NCI-H2227 treated with DMSO at 0.1 percent for 48 hours (cell line): Measurements from ENCODE around the gene CELF1.
A peak's percentile ranks its signal among the peaks of the same experiment; 100 is the strongest.

Source experiments
- DNase-seq: peaks from one replicate; lab custom pipeline; 2025; lab: John Stamatoyannopoulos, UW

Gene CELF1

DNA sequence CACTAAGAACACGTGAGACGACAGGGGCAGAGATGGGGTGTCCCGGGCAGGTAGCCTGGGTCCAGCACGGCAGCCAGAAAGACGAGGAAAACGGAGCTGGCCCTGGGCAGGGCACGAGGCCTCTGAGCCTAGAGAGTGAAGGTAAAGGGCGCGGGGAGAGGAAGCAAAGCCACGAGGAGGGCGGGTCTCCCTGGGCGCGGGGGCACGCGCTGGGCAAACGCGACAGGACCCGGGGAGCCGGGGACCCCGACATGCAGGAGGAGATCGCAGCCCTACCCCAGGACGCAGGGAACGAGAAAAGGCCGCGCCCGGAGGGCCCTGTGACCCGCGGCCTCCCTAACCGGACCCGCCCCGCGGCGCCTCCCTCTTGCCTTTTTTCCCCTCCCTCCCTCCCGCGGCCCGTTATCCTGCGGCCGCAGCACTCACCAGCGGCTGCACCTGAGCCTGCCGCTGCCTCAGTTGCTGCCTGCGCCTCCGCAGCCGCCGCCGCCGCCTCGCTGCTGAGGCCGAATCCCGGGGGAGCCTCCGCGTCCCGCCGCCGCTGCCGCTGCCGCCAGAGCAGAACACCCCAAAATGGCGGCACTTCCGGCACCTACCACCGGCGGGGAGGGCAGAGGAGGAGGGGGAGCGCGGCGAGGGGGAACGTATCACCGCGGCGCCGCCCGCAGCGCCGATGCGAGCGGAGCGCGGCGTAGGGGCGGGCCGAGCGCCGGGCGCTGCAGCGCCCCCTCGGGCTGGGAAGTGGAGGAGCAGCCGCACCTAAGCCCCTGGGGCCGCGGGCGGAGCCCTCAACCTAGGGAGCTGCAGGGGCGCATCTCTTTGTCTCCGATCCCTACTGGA, at the start of gene CELF1:
Gene CELF1 (minus strand): TSS at position 567 of the 840 bp plus-strand sequence. CDS start 53,609 bp downstream, outside the sequence.
- DNase-seq: peak; percentile 93

- DNase-seq: no peak
These were observed 47.0 kb upstream of the CELF1 start for GRCh38 chr11:47599902-47600301.

DNA sequence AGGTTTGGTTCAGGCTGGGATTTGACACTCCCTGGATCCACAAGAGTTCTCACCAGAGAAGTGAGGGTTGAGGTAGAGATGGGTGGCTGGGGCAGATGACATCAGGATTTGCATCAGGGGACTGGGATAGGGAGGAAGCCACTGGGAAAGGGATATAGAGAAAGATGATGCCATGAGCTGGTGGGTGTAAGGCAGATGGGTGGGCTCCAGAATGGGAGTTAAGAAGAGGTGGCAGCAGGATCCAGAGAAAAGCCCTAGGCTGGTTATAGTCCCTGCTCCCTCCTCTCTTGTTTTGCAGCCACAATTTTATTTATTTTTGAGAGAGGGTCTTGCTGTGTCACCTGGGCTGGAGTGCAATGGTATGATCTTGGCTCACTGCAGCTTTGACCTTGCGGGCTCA, 43.0 kb upstream of the CELF1 start:
- DNase-seq: no peak

GRCh38 chr11:47595029-47595428, 42.1 kb upstream of the CELF1 start:
- DNase-seq: no peak

GRCh38 chr11:47593934-47594855, 41.3 kb upstream of the CELF1 start, which contains the start of gene C1QTNF4:
Gene C1QTNF4 (minus strand): TSS chr11:47594411. CDS start chr11:47590810, 3,601 bp downstream.
- no peak for DNase-seq

GRCh38 chr11:47593492-47593933, 40.6 kb upstream of the CELF1 start:
- no peak for DNase-seq

DNA sequence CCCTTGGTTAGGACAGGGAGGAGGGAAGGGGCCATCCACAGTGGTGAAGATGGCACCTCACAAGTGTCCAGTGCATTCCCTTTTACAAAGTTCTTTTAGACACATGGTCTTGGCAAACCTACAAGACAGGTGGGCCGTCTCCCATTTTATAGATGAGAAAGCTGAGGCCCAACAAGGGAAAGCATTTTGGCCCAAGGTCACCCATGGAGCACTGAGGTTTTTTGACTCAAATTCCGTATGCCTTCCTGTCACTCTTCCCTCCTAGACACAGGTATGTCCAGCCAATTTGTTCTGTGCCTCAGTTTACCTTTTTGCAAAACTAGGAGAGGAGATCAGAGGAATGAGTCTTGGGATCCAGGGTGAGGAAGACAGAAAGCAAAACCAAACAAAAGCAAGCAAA, 40.0 kb upstream of the CELF1 start:
- DNase-seq: no peak

DNA sequence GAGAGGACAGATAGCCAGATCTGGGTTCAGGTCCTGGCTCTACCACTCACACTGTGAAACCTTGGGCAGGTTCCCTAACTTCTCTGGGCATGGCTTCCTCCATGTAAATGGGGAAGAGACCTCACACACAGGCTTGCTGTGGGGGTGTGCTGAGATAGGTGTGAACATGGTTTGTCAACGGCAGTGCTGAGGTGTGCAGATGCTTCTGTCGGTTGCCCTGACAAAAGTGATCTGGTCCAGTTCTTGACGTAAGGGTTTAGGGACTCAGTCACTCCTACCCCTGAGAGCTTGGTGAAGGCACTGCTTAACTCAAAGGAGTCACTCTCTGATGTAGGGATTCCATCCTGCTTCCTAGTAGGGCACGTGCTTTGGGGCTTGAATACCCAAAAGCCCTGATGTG, 39.3 kb upstream of the CELF1 start:
- DNase-seq: no peak

DNA sequence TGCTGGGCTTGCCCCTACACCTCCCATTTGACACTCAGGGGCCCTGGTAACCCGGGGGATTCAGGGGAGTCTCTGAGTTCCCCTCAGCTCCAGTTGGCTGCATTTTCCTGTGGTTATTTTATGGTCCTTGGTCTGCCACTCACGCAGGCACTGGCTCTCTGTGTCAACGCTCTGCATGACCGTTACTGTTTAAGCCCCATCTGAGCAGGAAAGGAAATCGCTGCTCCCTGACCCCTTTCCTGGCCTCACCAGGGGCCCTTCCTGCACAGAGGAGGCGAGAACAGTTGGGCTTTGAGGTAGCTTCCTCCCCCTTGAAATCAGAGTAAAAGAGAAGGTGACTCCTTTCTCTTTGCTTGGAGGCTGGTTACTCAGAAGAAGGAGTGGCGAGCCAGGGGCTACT, 38.8 kb upstream of the CELF1 start:
- no peak for DNase-seq

DNA sequence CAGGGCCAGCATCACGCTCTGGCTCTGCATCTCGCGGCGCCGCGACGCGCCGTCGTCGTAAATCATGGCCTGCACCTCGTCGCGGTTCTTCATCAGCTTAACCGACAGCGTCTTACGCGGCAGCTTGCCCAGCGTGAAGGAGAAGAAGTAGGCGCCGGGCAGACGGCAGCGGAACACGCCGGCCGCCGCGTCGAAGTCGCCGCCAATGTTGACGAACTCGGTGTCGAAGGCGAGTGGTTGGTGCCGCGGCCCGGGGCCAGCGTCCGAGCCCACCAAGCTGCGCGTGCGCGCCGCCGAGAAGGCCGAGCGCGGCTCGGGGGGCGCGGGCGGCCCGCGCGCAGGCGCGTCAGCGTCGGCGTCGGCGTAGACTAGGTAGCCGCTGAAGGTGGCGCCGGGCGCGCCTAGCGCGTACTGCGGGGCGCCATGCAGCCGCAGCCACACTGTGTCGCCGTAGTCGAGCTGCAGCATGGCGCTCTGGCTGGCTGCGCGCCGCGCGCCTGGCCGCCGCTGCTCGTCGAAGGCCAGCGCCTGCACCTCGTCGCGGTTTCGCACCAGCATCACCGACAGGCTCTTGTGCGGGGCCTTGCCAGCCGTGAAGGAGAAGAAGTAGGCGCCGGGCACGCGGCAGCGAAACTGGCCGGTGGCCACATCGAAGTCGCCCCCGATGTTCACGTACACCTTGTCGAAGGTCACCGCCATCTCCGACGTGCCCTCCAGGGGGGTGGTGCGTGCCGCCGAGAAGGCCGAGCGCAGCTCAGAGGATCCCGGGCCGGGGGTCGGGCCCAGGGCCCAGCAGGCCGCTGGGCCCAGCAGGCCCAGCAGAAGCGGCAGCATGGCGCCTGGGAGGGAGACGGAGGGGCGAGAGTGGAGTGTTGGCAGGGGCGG, 37.3 kb upstream of the CELF1 start:
- DNase-seq: no peak

GRCh38 chr11:47589584-47589976, 36.6 kb upstream of the CELF1 start:
- no peak for DNase-seq

DNA sequence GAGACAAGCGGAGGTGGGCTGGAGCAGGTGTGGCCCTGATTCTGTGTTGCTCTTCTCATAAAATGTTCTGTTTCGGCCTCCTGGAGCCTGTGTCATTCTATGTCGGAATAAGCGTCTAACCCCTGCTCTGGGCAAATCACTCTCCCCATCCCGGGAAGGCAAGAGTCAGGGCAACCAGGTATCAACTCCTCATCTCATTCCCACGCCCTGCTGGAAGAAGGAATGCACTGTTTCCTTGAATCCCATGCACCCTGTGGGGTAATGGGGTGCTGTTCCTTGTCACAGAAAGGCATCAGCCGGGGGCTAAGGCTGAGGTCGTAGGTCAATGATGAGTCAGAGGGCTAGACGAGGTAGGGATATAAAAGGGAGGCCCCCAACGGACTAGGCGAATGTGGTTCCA, 36.2 kb upstream of the CELF1 start:
- DNase-seq: no peak

DNA sequence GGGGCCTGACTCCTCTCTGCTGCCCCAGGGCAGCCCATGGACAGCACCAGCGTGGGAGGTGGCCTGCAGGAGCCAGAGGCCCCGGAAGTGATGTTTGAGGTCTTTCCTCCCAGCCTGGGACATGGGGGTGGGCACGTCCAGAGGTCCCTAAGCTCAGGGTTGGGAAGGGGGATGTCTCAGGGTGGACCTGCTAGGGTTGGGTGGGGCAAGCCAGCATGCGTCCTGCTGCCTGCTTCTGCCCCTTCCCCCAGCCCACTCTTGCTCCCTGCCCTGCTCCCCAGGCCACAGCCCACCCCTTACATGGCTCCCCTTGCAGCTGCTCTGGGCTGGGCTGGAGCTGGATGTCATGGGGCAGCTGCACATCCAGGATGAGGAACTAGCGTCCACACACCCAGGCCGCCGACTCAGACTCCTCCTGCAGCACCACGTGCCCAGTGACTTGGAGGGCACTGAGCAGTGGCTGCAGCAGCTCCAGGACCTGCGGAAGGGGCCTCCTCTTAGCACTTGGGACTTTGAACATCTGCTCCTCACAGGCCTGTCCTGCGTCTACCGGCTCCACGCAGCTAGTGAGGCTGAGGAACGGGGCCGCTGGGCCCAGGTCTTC, 34.9 kb upstream of the CELF1 start:
- DNase-seq: no peak

DNA sequence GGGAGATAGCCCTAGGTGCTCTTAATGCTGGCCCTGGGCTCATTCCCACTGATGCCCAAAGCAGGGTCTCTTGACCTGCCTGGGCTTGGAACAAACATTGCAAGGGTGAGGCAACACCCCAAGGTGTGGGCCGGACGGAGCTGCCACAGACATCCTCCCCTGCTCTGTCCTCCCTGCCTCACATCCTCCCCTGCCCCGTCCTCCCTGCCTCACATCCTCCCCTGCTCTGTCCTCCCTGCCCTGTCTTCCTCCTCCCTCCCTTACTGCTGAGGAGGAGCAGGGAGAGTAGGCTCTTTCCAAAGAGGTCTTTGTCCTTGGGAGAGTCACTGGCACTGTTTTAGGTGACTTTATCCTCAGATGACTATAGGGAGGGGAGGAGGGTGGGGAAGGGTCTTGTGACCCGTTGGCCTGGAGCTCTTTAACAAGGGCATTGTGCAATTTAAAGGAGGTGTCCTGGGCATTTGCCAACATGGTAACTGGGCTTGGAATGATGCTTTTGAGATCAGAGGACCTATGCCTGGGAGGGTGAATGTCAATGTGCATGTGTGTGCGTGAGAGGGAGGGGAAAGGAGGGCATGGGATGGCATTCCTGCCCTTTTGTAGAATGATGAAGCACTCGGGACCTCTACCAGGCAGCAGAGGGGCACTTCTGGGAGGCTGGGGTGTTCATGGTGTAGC, 34.2 kb upstream of the CELF1 start:
- DNase-seq: no peak

- DNase-seq: no peak
These were observed 33.3 kb upstream of the CELF1 start, which contains the start of gene FAM180B for GRCh38 chr11:47586098-47586855. Gene FAM180B (plus strand): TSS chr11:47586678. CDS start chr11:47586769, 91 bp downstream.

GRCh38 chr11:47583844-47584243, 30.9 kb upstream of the CELF1 start:
- no peak for DNase-seq

- DNase-seq: peak; percentile 97
These were observed 25.9 kb upstream of the CELF1 start, which contains the start of the genes KBTBD4 and NDUFS3 for GRCh38 chr11:47578524-47579494. Gene KBTBD4 (minus strand): TSS chr11:47578970. CDS start chr11:47578951, 19 bp downstream. Gene NDUFS3 (plus strand): TSS chr11:47579074. CDS start chr11:47579092, 18 bp downstream.

- peak; percentile 20 for DNase-seq
These were observed 24.6 kb upstream of the CELF1 start for GRCh38 chr11:47577460-47578041.
